Neural cell (in vitro differentiated cells): ENCODE data around the gene PRM1. TPM values are rescaled to one million over a fixed set of nuclear protein-coding genes. Genes with fewer than 3 reads are reported as not detected.

Source experiments
- H2AFZ ChIP-seq: fragments of 200-600, 300-800 bp; sonication (generic), shearing (Covaris generic); 2 replicates; pipeline ENCODE4 v1.6.0; 2014; ENCODE audit warnings: low read depth, mild to moderate bottlenecking, antibody characterized with exemption, low read length, moderate library complexity
- H3F3A ChIP-seq: fragments of 200-600 bp; shearing (Covaris generic); 2 replicates; pipeline ENCODE4 v1.6.1; 2016; ENCODE audit warnings: mild to moderate bottlenecking, moderate library complexity, mixed read lengths, antibody characterized with exemption, low read length; ENCODE audit not compliant: insufficient read depth, poor library complexity, severe bottlenecking
- H3K27ac ChIP-seq: fragments of 200-600, 300-800 bp; sonication (generic), shearing (Covaris generic); 2 replicates; pipeline ENCODE4 v1.5.1; 2014; ENCODE audit warnings: mild to moderate bottlenecking, low read length, moderate library complexity
- H3K27me3 ChIP-seq: fragments of 300-800, 200-600 bp; sonication (generic), shearing (Covaris generic); 2 replicates; pipeline ENCODE4 v1.6.0; 2014; ENCODE audit warnings: mild to moderate bottlenecking, low read depth, low read length, moderate library complexity; ENCODE audit not compliant: insufficient read depth
- H3K36me3 ChIP-seq: fragments of 300-800, 200-600 bp; sonication (generic), shearing (Covaris generic); 2 replicates; pipeline ENCODE4 v1.5.1; 2014; ENCODE audit warnings: mild to moderate bottlenecking, antibody characterized with exemption, low read length, moderate library complexity; ENCODE audit not compliant: insufficient read depth
- H3K4me2 ChIP-seq: fragments of 300-800, 200-600 bp; sonication (generic), shearing (Covaris generic); 2 replicates; pipeline ENCODE4 v1.6.0; 2014; ENCODE audit warnings: mild to moderate bottlenecking, low read length
- H3K4me3 ChIP-seq: fragments of 300-800, 200-600 bp; sonication (generic), shearing (Covaris generic); 2 replicates; pipeline ENCODE4 v1.5.1; 2014; ENCODE audit warnings: mild to moderate bottlenecking, low read length, moderate library complexity
- H3K79me2 ChIP-seq: fragments of 200-600 bp; shearing (Covaris generic); replicated peaks from 2 replicates; pipeline ENCODE4 v1.6.0; 2014; ENCODE audit warnings: mild to moderate bottlenecking, low read length, moderate library complexity; ENCODE audit not compliant: insufficient read depth
- H3K9ac ChIP-seq: fragments of 300-800, 200-600 bp; sonication (generic), shearing (Covaris generic); 2 replicates; pipeline ENCODE4 v1.6.1; 2016; ENCODE audit warnings: mild to moderate bottlenecking, low read length, mixed read lengths
- H3K9me2 ChIP-seq: fragments of 200-600 bp; shearing (Covaris generic); 2 replicates; pipeline ENCODE4 v1.6.1; 2016; ENCODE audit warnings: mild to moderate bottlenecking, low read length, mixed read lengths; ENCODE audit not compliant: insufficient read depth
- H3K9me3 ChIP-seq: fragments of 200-600, 300-800 bp; sonication (generic), shearing (Covaris generic); 2 replicates; pipeline ENCODE4 v1.6.1; 2016; ENCODE audit warnings: mild to moderate bottlenecking, mixed run types, low read length, moderate library complexity, mixed read lengths
- H4K20me1 ChIP-seq: fragments of 200-600 bp; shearing (Covaris generic); 2 replicates; pipeline ENCODE4 v1.6.1; 2016; ENCODE audit warnings: mild to moderate bottlenecking, mixed run types; ENCODE audit not compliant: insufficient read depth
- EP300 ChIP-seq: fragments of 450-650 bp; conservative IDR thresholded peaks from 2 replicates; pipeline ENCODE4 v1.6.1; 2014; ENCODE audit warnings: antibody characterized with exemption, mild to moderate bottlenecking, moderate library complexity; ENCODE audit not compliant: poor library complexity, severe bottlenecking
- EZH2 ChIP-seq: fragments of 200-600, 300-800 bp; shearing (Covaris generic), sonication (generic); IDR thresholded peaks from 2 replicates; pipeline ENCODE4 v1.6.1; 2014; ENCODE audit warnings: antibody characterized with exemption, low read length, borderline replicate concordance, mild to moderate bottlenecking; ENCODE audit not compliant: insufficient read depth, poor library complexity, severe bottlenecking
- MXI1 ChIP-seq: fragments of 450-650 bp; conservative IDR thresholded peaks from 2 replicates; pipeline ENCODE4 v1.6.1; 2014; ENCODE audit warnings: antibody characterized with exemption, mild to moderate bottlenecking; ENCODE audit not compliant: poor library complexity, severe bottlenecking
- POLR2AphosphoS5 ChIP-seq: IDR thresholded peaks from 2 replicates; pipeline ENCODE4 v1.6.1; 2012
- RAD21 ChIP-seq: fragments of 450-650 bp; conservative IDR thresholded peaks from 2 replicates; pipeline ENCODE4 v1.6.1; 2014; ENCODE audit warnings: antibody characterized with exemption, mild to moderate bottlenecking, moderate library complexity
- REST ChIP-seq: IDR thresholded peaks from 2 replicates; pipeline ENCODE4 v1.6.1; 2012; ENCODE audit warnings: borderline replicate concordance
- SMC3 ChIP-seq: fragments of 450-650 bp; conservative IDR thresholded peaks from 2 replicates; pipeline ENCODE4 v1.6.1; 2014; ENCODE audit warnings: antibody characterized with exemption, mild to moderate bottlenecking, moderate library complexity; ENCODE audit not compliant: poor library complexity
- TAF1 ChIP-seq: IDR thresholded peaks from 2 replicates; pipeline ENCODE4 v1.6.1; 2012; ENCODE audit warnings: low read depth
- polyA plus RNA-seq: library from polyadenylated mRNA; depleted of rRNA; stranded (reverse); fragments of >200 nt; gene quantifications from 2 replicates; pipeline ENCODE4 v1.2.3, GENCODE V29; 2014
- TF ChIP-seq, protein P1 (sequence below): fragments of 450-650 bp; IDR thresholded peaks from 2 replicates; pipeline ENCODE4 v1.5.1; 2014; ENCODE audit warnings: antibody characterized with exemption, mild to moderate bottlenecking, moderate library complexity; ENCODE audit not compliant: poor library complexity, severe bottlenecking

The PRM1 gene
- polyA plus RNA-seq, 1 donor from 2014 or later = not detected

DNA sequence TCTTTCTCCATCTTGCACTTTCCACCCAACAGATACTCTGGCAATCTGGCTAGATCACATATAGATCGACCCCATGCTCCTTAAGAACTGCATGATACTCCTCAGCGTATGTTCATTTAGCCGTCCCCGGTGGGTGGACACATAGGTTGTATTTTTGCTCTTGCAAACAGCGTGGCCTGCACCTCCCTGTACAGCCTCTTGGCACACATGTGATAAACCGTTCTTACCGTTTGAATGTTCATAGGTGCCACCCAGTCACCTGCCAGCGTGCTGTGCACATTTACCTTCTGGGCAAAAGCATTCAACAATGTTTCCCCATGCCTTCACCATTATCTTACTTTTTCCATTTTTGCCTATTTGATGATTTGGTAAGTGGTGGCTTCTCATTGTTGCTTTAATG, 18.2 kb downstream of the PRM1 start:
- TF ChIP-seq, protein P1, sequence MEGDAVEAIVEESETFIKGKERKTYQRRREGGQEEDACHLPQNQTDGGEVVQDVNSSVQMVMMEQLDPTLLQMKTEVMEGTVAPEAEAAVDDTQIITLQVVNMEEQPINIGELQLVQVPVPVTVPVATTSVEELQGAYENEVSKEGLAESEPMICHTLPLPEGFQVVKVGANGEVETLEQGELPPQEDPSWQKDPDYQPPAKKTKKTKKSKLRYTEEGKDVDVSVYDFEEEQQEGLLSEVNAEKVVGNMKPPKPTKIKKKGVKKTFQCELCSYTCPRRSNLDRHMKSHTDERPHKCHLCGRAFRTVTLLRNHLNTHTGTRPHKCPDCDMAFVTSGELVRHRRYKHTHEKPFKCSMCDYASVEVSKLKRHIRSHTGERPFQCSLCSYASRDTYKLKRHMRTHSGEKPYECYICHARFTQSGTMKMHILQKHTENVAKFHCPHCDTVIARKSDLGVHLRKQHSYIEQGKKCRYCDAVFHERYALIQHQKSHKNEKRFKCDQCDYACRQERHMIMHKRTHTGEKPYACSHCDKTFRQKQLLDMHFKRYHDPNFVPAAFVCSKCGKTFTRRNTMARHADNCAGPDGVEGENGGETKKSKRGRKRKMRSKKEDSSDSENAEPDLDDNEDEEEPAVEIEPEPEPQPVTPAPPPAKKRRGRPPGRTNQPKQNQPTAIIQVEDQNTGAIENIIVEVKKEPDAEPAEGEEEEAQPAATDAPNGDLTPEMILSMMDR = no peak
- TF ChIP-seq TAF1 = no peak
- TF ChIP-seq REST = no peak
- TF ChIP-seq RAD21 = no peak
- TF ChIP-seq MXI1 = no peak
- TF ChIP-seq EZH2 = no peak
- TF ChIP-seq SMC3 = no peak
- no peak for TF ChIP-seq EP300
- no peak for TF ChIP-seq POLR2AphosphoS5
- no peaks in the 10 kb centered on the region for H3K9me3 ChIP-seq
- no peak overlapping the region for H3K9ac ChIP-seq

GRCh38 chr16:11260596-11260966, 20.5 kb downstream of the PRM1 start:
- Histone ChIP-seq H3K27ac (no peak overlapping the region), H3K4me3 (no peak overlapping the region), H3K36me3 (no peaks in the 10 kb centered on the region), H3K9ac (no peak overlapping the region), H2AFZ (no peak overlapping the region), H3F3A (no peaks in the 10 kb centered on the region), H3K4me2 (no peak overlapping the region), H3K9me2 (no peaks in the 10 kb centered on the region), H3K27me3 (peaks cover 17% of the 10 kb centered on the region), H3K9me3 (no peaks in the 10 kb centered on the region), H4K20me1 (no peaks in the 10 kb centered on the region), H3K79me2 (no peaks in the 10 kb centered on the region)
- TF ChIP-seq TAF1 (no peak), MXI1 (no peak), REST (no peak), SMC3 (no peak), RAD21 (no peak), POLR2AphosphoS5 (no peak), EP300 (no peak), EZH2 (no peak)
- TF ChIP-seq, protein P1 = no peak

More for the DNA sequence above, 18.2 kb downstream of the PRM1 start:
- H3K27me3 ChIP-seq = no peaks in the 10 kb centered on the region
- H3K27ac ChIP-seq = no peak overlapping the region
- no peak overlapping the region for H3K4me2 ChIP-seq
- no peaks in the 10 kb centered on the region for H3K9me2 ChIP-seq
- H3K4me3 ChIP-seq = no peak overlapping the region
- no peaks in the 10 kb centered on the region for H3F3A ChIP-seq
- no peak overlapping the region for H2AFZ ChIP-seq
- H3K79me2 ChIP-seq = no peaks in the 10 kb centered on the region
- H3K36me3 ChIP-seq = no peaks in the 10 kb centered on the region
- H4K20me1 ChIP-seq = no peaks in the 10 kb centered on the region
